GM12878 (cell line): Measurements from ENCODE around the gene HNF4A.

ENCODE experiments used
- CREM ChIP-seq: IDR thresholded peaks from 2 replicates; pipeline ENCODE4 v1.6.1; 2014; ENCODE audit warnings: antibody characterized with exemption, low read depth
- ELK1 ChIP-seq: IDR thresholded peaks from 2 replicates; pipeline ENCODE4 v1.6.1; 2012; ENCODE audit warnings: low read depth, low read length, improper control_type of control experiment
- FOXM1 ChIP-seq: IDR thresholded peaks from 2 replicates; pipeline ENCODE4 v1.6.1; 2012; ENCODE audit warnings: low read depth, mild to moderate bottlenecking, inconsistent platforms, low read length, moderate library complexity
- IKZF1 ChIP-seq: fragments of 450-650 bp; conservative IDR thresholded peaks from 2 replicates; pipeline ENCODE4 v1.6.1; 2017; ENCODE audit warnings: antibody characterized with exemption, mild to moderate bottlenecking
- JUND ChIP-seq: IDR thresholded peaks from 2 replicates; pipeline ENCODE4 v1.6.1; 2012; ENCODE audit warnings: low read depth, mild to moderate bottlenecking, low read length, improper control_type of control experiment, moderate library complexity
- POLR2A ChIP-seq: IDR thresholded peaks from 2 replicates; pipeline ENCODE4 v1.6.1; 2011; ENCODE audit warnings: low read depth, mild to moderate bottlenecking, low read length
- POLR2AphosphoS5 ChIP-seq: IDR thresholded peaks from 2 replicates; pipeline ENCODE4 v1.6.1; 2011; ENCODE audit warnings: mild to moderate bottlenecking, low read length, inconsistent platforms
- YY1 ChIP-seq: IDR thresholded peaks from 2 replicates; pipeline ENCODE4 v1.6.1; 2011; ENCODE audit warnings: low read depth, mild to moderate bottlenecking, low read length
- ZBTB33 ChIP-seq: fragments of 450-650 bp; IDR thresholded peaks from 2 replicates; pipeline ENCODE4 v1.6.1; 2017; ENCODE audit warnings: mild to moderate bottlenecking
- TF ChIP-seq, protein P1 (sequence below), 3 experiments: IDR thresholded peaks in 2 of 3; conservative IDR thresholded peaks in 1 of 3; 2 replicates each; pipeline ENCODE4 v1.5.1; 2011; ENCODE audit warnings: low read depth in 3 of 3, low read length in 3 of 3, mild to moderate bottlenecking in 3 of 3, control low read depth in 2 of 3, moderate library complexity in 2 of 3, inconsistent platforms in 1 of 3, mixed read lengths in 1 of 3; ENCODE audit not compliant: control insufficient read depth in 2 of 3, insufficient read depth in 1 of 3; ENCODE audit errors: extremely low read depth in 1 of 3

DNA sequence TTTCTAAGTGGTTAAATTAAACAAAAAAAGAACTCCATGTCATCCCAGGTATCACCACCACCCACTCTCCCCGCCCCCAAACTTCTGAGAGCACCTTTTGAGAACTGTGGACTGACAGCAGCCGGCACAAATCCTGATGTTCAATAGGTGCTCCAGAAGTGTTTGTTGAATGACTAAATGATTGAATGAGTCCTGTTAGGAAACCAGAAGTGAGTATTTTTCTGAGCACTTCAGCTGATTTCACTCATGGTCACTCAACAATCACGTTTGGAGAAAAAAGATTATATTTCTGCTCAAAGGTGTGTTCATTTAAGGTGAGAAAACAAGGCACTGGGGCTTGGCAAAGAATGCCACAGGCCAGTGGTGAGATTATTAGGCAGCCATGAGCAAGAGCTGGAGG is 6.2 kb upstream of the HNF4A start:
- no peak for TF ChIP-seq JUND
- TF ChIP-seq POLR2A = no peak
- no peak for TF ChIP-seq CREM
- TF ChIP-seq, protein P1, sequence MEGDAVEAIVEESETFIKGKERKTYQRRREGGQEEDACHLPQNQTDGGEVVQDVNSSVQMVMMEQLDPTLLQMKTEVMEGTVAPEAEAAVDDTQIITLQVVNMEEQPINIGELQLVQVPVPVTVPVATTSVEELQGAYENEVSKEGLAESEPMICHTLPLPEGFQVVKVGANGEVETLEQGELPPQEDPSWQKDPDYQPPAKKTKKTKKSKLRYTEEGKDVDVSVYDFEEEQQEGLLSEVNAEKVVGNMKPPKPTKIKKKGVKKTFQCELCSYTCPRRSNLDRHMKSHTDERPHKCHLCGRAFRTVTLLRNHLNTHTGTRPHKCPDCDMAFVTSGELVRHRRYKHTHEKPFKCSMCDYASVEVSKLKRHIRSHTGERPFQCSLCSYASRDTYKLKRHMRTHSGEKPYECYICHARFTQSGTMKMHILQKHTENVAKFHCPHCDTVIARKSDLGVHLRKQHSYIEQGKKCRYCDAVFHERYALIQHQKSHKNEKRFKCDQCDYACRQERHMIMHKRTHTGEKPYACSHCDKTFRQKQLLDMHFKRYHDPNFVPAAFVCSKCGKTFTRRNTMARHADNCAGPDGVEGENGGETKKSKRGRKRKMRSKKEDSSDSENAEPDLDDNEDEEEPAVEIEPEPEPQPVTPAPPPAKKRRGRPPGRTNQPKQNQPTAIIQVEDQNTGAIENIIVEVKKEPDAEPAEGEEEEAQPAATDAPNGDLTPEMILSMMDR (IDR thresholded peaks at IDR 0.05 in 2 of 3, conservative IDR thresholded peaks at IDR 0.05 in 1 of 3; ENCODE audit: control insufficient read depth in 2 of 3, extremely low read depth in 1 of 3, insufficient read depth in 1 of 3, low read depth in 3 of 3, low read length in 3 of 3) = no peak
- TF ChIP-seq FOXM1 = no peak
- no peak for TF ChIP-seq YY1
- TF ChIP-seq ELK1 = no peak
- TF ChIP-seq ZBTB33 = no peak
- no peak for TF ChIP-seq IKZF1
- TF ChIP-seq POLR2AphosphoS5 = no peak
